Mesenchymal stem cell (in vitro differentiated cells and primary cell): ENCODE data around the gene BCAS1.

ENCODE experiments used
- DNase-seq: peaks from one replicate; pipeline ENCODE4 v3.0.0-alpha.2; 2013
- H2AFZ ChIP-seq: one replicate; pipeline ENCODE4 v1.6.1; 2013; ENCODE audit warnings: low read depth, mild to moderate bottlenecking, control low read depth, inconsistent platforms, low read length, moderate library complexity
- H2AK5ac ChIP-seq: 2 replicates; pipeline ENCODE4 v1.6.1; 2013; ENCODE audit warnings: low read length, moderate library complexity, mild to moderate bottlenecking, inconsistent platforms; ENCODE audit not compliant: severe bottlenecking
- H2BK120ac ChIP-seq: one replicate; pipeline ENCODE4 v1.6.1; 2013; ENCODE audit warnings: low read depth, mild to moderate bottlenecking, inconsistent platforms, low read length, moderate library complexity
- H2BK12ac ChIP-seq, 2 experiments: one replicate each; pipeline ENCODE4 v1.6.1; 2013; ENCODE audit warnings: inconsistent platforms in 2 of 2, low read length in 2 of 2, mild to moderate bottlenecking in 2 of 2, moderate library complexity in 2 of 2, control low read depth in 1 of 2
- H2BK15ac ChIP-seq: one replicate; pipeline ENCODE4 v1.6.1; 2013; ENCODE audit warnings: mild to moderate bottlenecking, low read depth, inconsistent platforms; ENCODE audit not compliant: poor library complexity, severe bottlenecking
- H2BK5ac ChIP-seq: 2 replicates; pipeline ENCODE4 v1.6.1; 2013; ENCODE audit warnings: low read depth, mild to moderate bottlenecking, low read length, control low read depth, inconsistent platforms; ENCODE audit not compliant: poor library complexity, severe bottlenecking
- H3K14ac ChIP-seq, 2 experiments: one replicate each; pipeline ENCODE4 v1.6.1; 2013; ENCODE audit warnings: inconsistent platforms in 2 of 2, low read length in 2 of 2, control low read depth in 1 of 2, mild to moderate bottlenecking in 1 of 2, moderate library complexity in 1 of 2
- H3K18ac ChIP-seq, 2 experiments: one replicate each; pipeline ENCODE4 v1.6.1; 2013; ENCODE audit warnings: inconsistent platforms in 2 of 2, low read length in 2 of 2, control low read depth in 1 of 2, low read depth in 1 of 2, mild to moderate bottlenecking in 1 of 2
- H3K23ac ChIP-seq, 2 experiments: one replicate each; pipeline ENCODE4 v1.6.1; 2013; ENCODE audit warnings: inconsistent platforms in 2 of 2, low read length in 2 of 2, mild to moderate bottlenecking in 2 of 2, moderate library complexity in 2 of 2, control low read depth in 1 of 2
- H3K27ac ChIP-seq: 2 replicates; pipeline ENCODE4 v1.5.1; 2013; ENCODE audit warnings: mild to moderate bottlenecking, moderate library complexity, low read length, control low read depth, inconsistent platforms; ENCODE audit not compliant: poor library complexity, severe bottlenecking
- H3K27me3 ChIP-seq, 2 experiments: 2 replicates each; pipeline versions ENCODE4 v1.6.1 to v1.7.0; 2013; ENCODE audit warnings: low read length in 2 of 2, mild to moderate bottlenecking in 2 of 2, moderate library complexity in 2 of 2, control low read depth in 1 of 2, inconsistent platforms in 1 of 2; ENCODE audit not compliant: control insufficient read depth in 1 of 2, insufficient read depth in 1 of 2
- H3K36me3 ChIP-seq, 2 experiments: 2 replicates each; pipeline versions ENCODE4 v1.6.1 to v1.7.0; 2013; ENCODE audit warnings: low read length in 2 of 2, control low read depth in 1 of 2, inconsistent platforms in 1 of 2, low read depth in 1 of 2, mild to moderate bottlenecking in 1 of 2; ENCODE audit not compliant: insufficient read depth in 2 of 2, control insufficient read depth in 1 of 2
- H3K4ac ChIP-seq, 2 experiments: one replicate each; pipeline ENCODE4 v1.6.1; 2013; ENCODE audit warnings: inconsistent platforms in 2 of 2, low read length in 2 of 2, mild to moderate bottlenecking in 2 of 2, moderate library complexity in 2 of 2, control low read depth in 1 of 2, low read depth in 1 of 2
- H3K4me1 ChIP-seq: 2 replicates; pipeline ENCODE4 v1.6.1; 2013; ENCODE audit warnings: low read depth, low read length, control low read depth; ENCODE audit not compliant: control insufficient read depth, insufficient read depth
- H3K4me2 ChIP-seq: 2 replicates; pipeline ENCODE4 v1.6.1; 2013; ENCODE audit warnings: low read length, mild to moderate bottlenecking, inconsistent platforms; ENCODE audit not compliant: poor library complexity, severe bottlenecking
- H3K4me3 ChIP-seq, 2 experiments: 2 replicates each; pipeline versions ENCODE4 v1.5.1 to v1.7.0; 2013; ENCODE audit warnings: low read length in 2 of 2, mild to moderate bottlenecking in 2 of 2, control low read depth in 1 of 2, low read depth in 1 of 2; ENCODE audit not compliant: insufficient read depth in 1 of 2
- H3K79me1 ChIP-seq: replicated peaks from 2 replicates; pipeline ENCODE4 v1.6.1; 2013; ENCODE audit warnings: mild to moderate bottlenecking, control low read depth, low read length, inconsistent platforms; ENCODE audit not compliant: poor library complexity, severe bottlenecking
- H3K9ac ChIP-seq: 2 replicates; pipeline ENCODE4 v1.7.0; 2013; ENCODE audit warnings: mild to moderate bottlenecking, low read length, moderate library complexity
- H3K9me3 ChIP-seq: 2 replicates; pipeline ENCODE4 v1.7.0; 2013; ENCODE audit warnings: mild to moderate bottlenecking, low read length; ENCODE audit not compliant: control insufficient read depth
- H4K8ac ChIP-seq: one replicate; pipeline ENCODE4 v1.6.1; 2013; ENCODE audit warnings: inconsistent platforms, mild to moderate bottlenecking, low read length, moderate library complexity
- H4K91ac ChIP-seq: one replicate; pipeline ENCODE4 v1.6.1; 2013; ENCODE audit warnings: mild to moderate bottlenecking, low read length, inconsistent platforms
- WGBS: methylation state at CpG from one replicate; pipeline ENCODE4 v1.1.7; 2013; ENCODE audit warnings: mixed read lengths; 5-methylcytosine and 5-hydroxymethylcytosine counted together

The BCAS1 gene

DNA sequence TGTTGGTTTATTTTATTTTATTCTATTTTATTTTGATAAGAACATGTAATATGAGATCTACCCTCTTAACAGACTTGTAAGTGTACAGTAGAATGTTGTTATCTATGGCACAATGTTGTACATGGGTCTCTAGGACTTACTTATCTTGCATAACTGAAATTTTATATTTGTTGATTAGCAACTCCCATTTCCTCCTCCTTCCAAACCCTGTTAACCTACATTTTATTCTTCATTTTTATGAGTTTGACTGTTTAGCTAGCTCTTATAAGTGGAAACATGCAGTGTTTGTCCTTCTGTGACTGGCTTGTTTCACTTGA lies 37.9 kb upstream of the BCAS1 start:
- H3K9ac ChIP-seq = no peak overlapping the region
- H3K36me3 ChIP-seq = no peaks in the 10 kb centered on the region
- no peak overlapping the region for H2BK15ac ChIP-seq
- H4K8ac ChIP-seq = no peak overlapping the region
- H2AK5ac ChIP-seq = no peak overlapping the region
- no peak overlapping the region for H3K4ac ChIP-seq
- no peak overlapping the region for H2BK5ac ChIP-seq
- no peaks in the 10 kb centered on the region for H3K9me3 ChIP-seq
- H3K23ac ChIP-seq = no peak overlapping the region
- no peaks in the 10 kb centered on the region for H3K27me3 ChIP-seq
- no peak overlapping the region for H2AFZ ChIP-seq
- H3K27ac ChIP-seq = no peak overlapping the region
- H3K4me3 ChIP-seq = no peak overlapping the region
- H4K91ac ChIP-seq = no peak overlapping the region
- H3K14ac ChIP-seq = no peak overlapping the region
- no peak overlapping the region for H2BK12ac ChIP-seq
- H3K18ac ChIP-seq = no peak overlapping the region
- no peaks in the 10 kb centered on the region for H3K79me1 ChIP-seq
- peaks cover 4% of the 10 kb centered on the region for H3K4me1 ChIP-seq
- no peak overlapping the region for H2BK120ac ChIP-seq
- no peak for DNase-seq
- no peak overlapping the region for H3K4me2 ChIP-seq

DNA sequence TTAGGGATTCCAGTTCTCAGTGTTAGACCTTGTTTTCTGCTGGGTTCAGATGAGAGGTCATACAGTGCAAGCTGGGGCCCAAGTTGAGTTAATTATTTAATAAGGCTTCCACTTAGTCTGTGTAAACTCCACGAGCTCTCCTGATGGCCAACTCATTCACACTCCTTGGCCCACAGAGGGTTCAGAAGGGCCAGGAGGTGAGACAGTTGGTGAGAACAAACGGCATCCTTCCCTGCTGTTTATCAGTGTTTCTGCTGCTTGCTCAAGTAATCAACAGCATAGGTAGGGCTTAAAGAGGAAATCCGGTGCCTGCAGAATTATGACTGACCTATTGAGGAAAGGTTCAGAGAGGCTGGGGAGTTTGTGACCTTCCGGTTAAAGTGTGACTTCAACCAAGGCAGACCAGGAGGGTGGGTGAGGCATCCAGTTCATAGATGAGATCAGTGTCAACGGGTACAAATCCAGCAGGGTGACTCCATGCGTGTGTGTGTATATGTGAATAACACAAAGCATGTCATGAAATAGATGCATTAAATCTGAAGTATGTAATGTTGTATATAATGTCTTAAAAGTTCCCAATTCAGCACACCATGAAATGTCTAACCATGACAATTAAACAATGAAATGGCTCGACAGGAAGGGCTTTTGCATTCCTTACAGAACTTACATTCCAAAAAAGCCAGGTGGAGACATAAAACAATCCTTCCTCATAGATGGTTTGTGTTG lies 37.4 kb upstream of the BCAS1 start:
- Histone ChIP-seq H3K79me1 (no peaks in the 10 kb centered on the region), H3K27ac (no peak overlapping the region), H3K14ac (no peak overlapping the region), H3K9me3 (no peaks in the 10 kb centered on the region), H4K8ac (no peak overlapping the region), H3K4me1 (peaks cover 4% of the 10 kb centered on the region), H4K91ac (no peak overlapping the region), H2AFZ (no peak overlapping the region), H2AK5ac (no peak overlapping the region), H3K9ac (no peak overlapping the region), H2BK5ac (no peak overlapping the region), H3K27me3 (no peaks in the 10 kb centered on the region), H3K4ac (no peak overlapping the region), H3K36me3 (no peaks in the 10 kb centered on the region), H3K4me2 (no peak overlapping the region), H2BK15ac (no peak overlapping the region), H3K18ac (no peak overlapping the region), H3K4me3 (no peak overlapping the region), H2BK12ac (no peak overlapping the region), H3K23ac (no peak overlapping the region), H2BK120ac (no peak overlapping the region)
- no peak for DNase-seq
- 37% methylated on average over 5 of the region's 7 CpGs for WGBS

GRCh38 chr20:54107181-54107580 lies 36.8 kb upstream of the BCAS1 start:
- Histone ChIP-seq H3K4me1 (peaks cover 4% of the 10 kb centered on the region), H3K27me3 (no peaks in the 10 kb centered on the region), H3K9ac (no peak overlapping the region), H2BK12ac (no peak overlapping the region), H2BK120ac (no peak overlapping the region), H3K79me1 (no peaks in the 10 kb centered on the region), H3K23ac (no peak overlapping the region), H2AFZ (no peak overlapping the region), H2BK5ac (no peak overlapping the region), H4K91ac (no peak overlapping the region), H3K4me2 (no peak overlapping the region), H3K4me3 (no peak overlapping the region), H3K36me3 (no peaks in the 10 kb centered on the region), H2BK15ac (no peak overlapping the region), H3K14ac (no peak overlapping the region), H4K8ac (no peak overlapping the region), H3K4ac (no peak overlapping the region), H3K9me3 (no peaks in the 10 kb centered on the region), H3K18ac (no peak overlapping the region), H2AK5ac (no peak overlapping the region), H3K27ac (no peak overlapping the region)
- DNase-seq = no peak
- 73% methylated on average over 1 of the region's 2 CpGs for WGBS

GRCh38 chr20:54106162-54106561 lies 35.8 kb upstream of the BCAS1 start:
- Histone ChIP-seq H2AFZ (no peak overlapping the region), H4K8ac (no peak overlapping the region), H3K4me1 (peaks cover 4% of the 10 kb centered on the region), H2BK15ac (no peak overlapping the region), H3K4ac (no peak overlapping the region), H3K9ac (no peak overlapping the region), H3K4me3 (no peak overlapping the region), H3K9me3 (no peaks in the 10 kb centered on the region), H3K4me2 (no peak overlapping the region), H2BK12ac (no peak overlapping the region), H3K14ac (no peak overlapping the region), H2AK5ac (no peak overlapping the region), H2BK120ac (no peak overlapping the region), H3K36me3 (no peaks in the 10 kb centered on the region), H2BK5ac (no peak overlapping the region), H3K79me1 (no peaks in the 10 kb centered on the region), H3K18ac (no peak overlapping the region), H3K27ac (no peak overlapping the region), H3K27me3 (no peaks in the 10 kb centered on the region), H4K91ac (no peak overlapping the region), H3K23ac (no peak overlapping the region)
- 70% methylated on average over 4 of the region's 4 CpGs for WGBS
- no peak for DNase-seq
